ENCODE measurements around the gene MYPN.

DNA sequence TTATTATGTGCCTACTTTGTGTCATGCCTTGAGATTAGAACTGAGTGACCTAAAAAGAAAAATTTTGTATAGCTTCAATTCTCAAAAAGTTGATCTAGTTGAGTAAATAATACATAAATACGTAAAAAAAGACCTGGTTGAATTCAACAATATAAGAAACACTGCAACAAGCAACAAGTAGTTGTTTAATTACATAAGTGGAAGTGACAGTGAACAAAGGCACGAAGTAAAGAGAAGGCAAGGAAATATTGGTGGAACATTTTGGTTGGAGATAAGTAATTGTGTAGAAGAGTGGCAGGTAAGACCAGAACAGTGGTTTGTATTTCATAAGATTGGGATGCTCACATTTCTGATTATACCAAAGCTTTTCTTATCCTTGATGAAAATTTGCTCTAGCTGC lies 8.2 kb upstream of the MYPN start:
- TF ChIP-seq, protein P1, sequence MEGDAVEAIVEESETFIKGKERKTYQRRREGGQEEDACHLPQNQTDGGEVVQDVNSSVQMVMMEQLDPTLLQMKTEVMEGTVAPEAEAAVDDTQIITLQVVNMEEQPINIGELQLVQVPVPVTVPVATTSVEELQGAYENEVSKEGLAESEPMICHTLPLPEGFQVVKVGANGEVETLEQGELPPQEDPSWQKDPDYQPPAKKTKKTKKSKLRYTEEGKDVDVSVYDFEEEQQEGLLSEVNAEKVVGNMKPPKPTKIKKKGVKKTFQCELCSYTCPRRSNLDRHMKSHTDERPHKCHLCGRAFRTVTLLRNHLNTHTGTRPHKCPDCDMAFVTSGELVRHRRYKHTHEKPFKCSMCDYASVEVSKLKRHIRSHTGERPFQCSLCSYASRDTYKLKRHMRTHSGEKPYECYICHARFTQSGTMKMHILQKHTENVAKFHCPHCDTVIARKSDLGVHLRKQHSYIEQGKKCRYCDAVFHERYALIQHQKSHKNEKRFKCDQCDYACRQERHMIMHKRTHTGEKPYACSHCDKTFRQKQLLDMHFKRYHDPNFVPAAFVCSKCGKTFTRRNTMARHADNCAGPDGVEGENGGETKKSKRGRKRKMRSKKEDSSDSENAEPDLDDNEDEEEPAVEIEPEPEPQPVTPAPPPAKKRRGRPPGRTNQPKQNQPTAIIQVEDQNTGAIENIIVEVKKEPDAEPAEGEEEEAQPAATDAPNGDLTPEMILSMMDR (IDR thresholded peaks at IDR 0.05; ENCODE audit: poor library complexity): no peak
- TF ChIP-seq EZH2 (IDR thresholded peaks at IDR 0.05; ENCODE audit: borderline replicate concordance): no peak

Measured in hepatocyte (in vitro differentiated cells).